HEK293 (cell line): Measurements from ENCODE around the gene STARD4.

Experiments used
- GLI4 ChIP-seq: fragments of 450-650 bp; formaldehyde crosslinking; IDR thresholded peaks from 2 replicates; pipeline ENCODE4 v1.5.1; 2016; ENCODE audit warnings: missing biosample characterization, missing genetic modification characterization
- GLIS1 ChIP-seq: fragments of 450-650 bp; formaldehyde crosslinking; IDR thresholded peaks from 2 replicates; pipeline ENCODE4 v1.5.1; 2016; ENCODE audit warnings: missing biosample characterization, missing genetic modification characterization
- INSM2 ChIP-seq: fragments of 450-650 bp; formaldehyde crosslinking; IDR thresholded peaks from 2 replicates; pipeline ENCODE4 v1.5.1; 2016; ENCODE audit warnings: missing biosample characterization, missing genetic modification characterization
- KLF1 ChIP-seq: fragments of 450-650 bp; formaldehyde crosslinking; IDR thresholded peaks from 2 replicates; pipeline ENCODE4 v1.5.1; 2016; ENCODE audit warnings: missing biosample characterization, missing genetic modification characterization
- KLF10 ChIP-seq: fragments of 450-650 bp; IDR thresholded peaks from 2 replicates; pipeline ENCODE4 v1.5.1; 2018; ENCODE audit warnings: missing biosample characterization, mild to moderate bottlenecking, missing genetic modification characterization
- PRDM1 ChIP-seq: fragments of 450-650 bp; formaldehyde crosslinking; IDR thresholded peaks from 2 replicates; pipeline ENCODE4; 2016; ENCODE audit warnings: missing biosample characterization, missing genetic modification characterization
- PRDM10 ChIP-seq: fragments of 450-650 bp; formaldehyde crosslinking; IDR thresholded peaks from 2 replicates; pipeline ENCODE4 v1.5.1; 2016; ENCODE audit warnings: missing biosample characterization, missing genetic modification characterization
- SALL2 ChIP-seq: fragments of 450-650 bp; formaldehyde crosslinking; IDR thresholded peaks from 2 replicates; pipeline ENCODE4 v1.5.0; 2017; ENCODE audit warnings: missing biosample characterization, mild to moderate bottlenecking, missing genetic modification characterization, borderline replicate concordance
- SCRT2 ChIP-seq: fragments of 450-650 bp; formaldehyde crosslinking; IDR thresholded peaks from 2 replicates; pipeline ENCODE4 v1.5.1; 2016; ENCODE audit warnings: missing biosample characterization, missing genetic modification characterization
- SP3 ChIP-seq: fragments of 450-650 bp; formaldehyde crosslinking; IDR thresholded peaks from 2 replicates; pipeline ENCODE4 v1.5.1; 2016; ENCODE audit warnings: missing biosample characterization, missing genetic modification characterization
- ZBTB17 ChIP-seq: fragments of 450-650 bp; formaldehyde crosslinking; IDR thresholded peaks from 2 replicates; pipeline ENCODE4 v1.5.1; 2016; ENCODE audit warnings: missing biosample characterization, missing genetic modification characterization
- ZBTB20 ChIP-seq: fragments of 450-650 bp; formaldehyde crosslinking; IDR thresholded peaks from 2 replicates; pipeline ENCODE4 v1.5.1; 2016; ENCODE audit warnings: missing biosample characterization, missing genetic modification characterization
- ZBTB6 ChIP-seq: fragments of 450-650 bp; formaldehyde crosslinking; IDR thresholded peaks from 2 replicates; pipeline ENCODE4 v1.5.1; 2017; ENCODE audit warnings: missing biosample characterization, missing genetic modification characterization
- ZFP3 ChIP-seq: fragments of 450-650 bp; formaldehyde crosslinking; IDR thresholded peaks from 2 replicates; pipeline ENCODE4 v1.5.1; 2016; ENCODE audit warnings: low read depth, missing biosample characterization, missing genetic modification characterization
- ZFP69B ChIP-seq: fragments of 450-650 bp; formaldehyde crosslinking; IDR thresholded peaks from 2 replicates; pipeline ENCODE4 v1.5.1; 2016; ENCODE audit warnings: missing biosample characterization, missing genetic modification characterization
- ZNF112 ChIP-seq: fragments of 450-650 bp; formaldehyde crosslinking; IDR thresholded peaks from 2 replicates; pipeline ENCODE4 v1.5.0; 2017; ENCODE audit warnings: missing biosample characterization, missing genetic modification characterization
- ZNF140 ChIP-seq: fragments of 450-650 bp; formaldehyde crosslinking; IDR thresholded peaks from 2 replicates; pipeline ENCODE4 v1.5.1; 2016; ENCODE audit warnings: missing biosample characterization, missing genetic modification characterization
- ZNF157 ChIP-seq: fragments of 450-650 bp; formaldehyde crosslinking; IDR thresholded peaks from 2 replicates; pipeline ENCODE4 v1.5.1; 2016; ENCODE audit warnings: missing biosample characterization, missing genetic modification characterization
- ZNF175 ChIP-seq: fragments of 450-650 bp; formaldehyde crosslinking; IDR thresholded peaks from 2 replicates; pipeline ENCODE4 v1.5.1; 2016; ENCODE audit warnings: missing biosample characterization, missing genetic modification characterization
- ZNF341 ChIP-seq: fragments of 450-650 bp; formaldehyde crosslinking; IDR thresholded peaks from 2 replicates; pipeline ENCODE4; 2016; ENCODE audit warnings: low read depth, missing biosample characterization, missing genetic modification characterization
- ZNF398 ChIP-seq: fragments of 450-650 bp; formaldehyde crosslinking; IDR thresholded peaks from 2 replicates; pipeline ENCODE4 v1.5.1; 2017; ENCODE audit warnings: missing biosample characterization, missing genetic modification characterization
- ZNF558 ChIP-seq: fragments of 450-650 bp; formaldehyde crosslinking; IDR thresholded peaks from 2 replicates; pipeline ENCODE4 v1.5.1; 2016; ENCODE audit warnings: missing biosample characterization, missing genetic modification characterization
- ZNF580 ChIP-seq: fragments of 450-650 bp; formaldehyde crosslinking; IDR thresholded peaks from 2 replicates; pipeline ENCODE4 v1.5.1; 2016; ENCODE audit warnings: missing biosample characterization, missing genetic modification characterization
- ZNF600 ChIP-seq: fragments of 450-650 bp; formaldehyde crosslinking; IDR thresholded peaks from 2 replicates; pipeline ENCODE4 v1.5.1; 2016; ENCODE audit warnings: missing biosample characterization, missing genetic modification characterization
- ZNF621 ChIP-seq: fragments of 450-650 bp; formaldehyde crosslinking; IDR thresholded peaks from 2 replicates; pipeline ENCODE4 v1.5.1; 2017; ENCODE audit warnings: missing biosample characterization, missing genetic modification characterization
- ZNF623 ChIP-seq: fragments of 450-650 bp; formaldehyde crosslinking; IDR thresholded peaks from 2 replicates; pipeline ENCODE4 v1.5.1; 2016; ENCODE audit warnings: missing biosample characterization, missing genetic modification characterization
- ZNF654 ChIP-seq: fragments of 450-650 bp; formaldehyde crosslinking; IDR thresholded peaks from 2 replicates; pipeline ENCODE4 v1.5.1; 2016; ENCODE audit warnings: low read depth, missing biosample characterization, missing genetic modification characterization
- ZNF658 ChIP-seq: fragments of 450-650 bp; formaldehyde crosslinking; IDR thresholded peaks from 2 replicates; pipeline ENCODE4; 2016; ENCODE audit warnings: missing biosample characterization, missing genetic modification characterization
- ZNF660 ChIP-seq: fragments of 450-650 bp; IDR thresholded peaks from 2 replicates; pipeline ENCODE4 v1.5.1; 2018; ENCODE audit warnings: missing biosample characterization, mild to moderate bottlenecking, missing genetic modification characterization
- ZNF664 ChIP-seq: fragments of 450-650 bp; formaldehyde crosslinking; IDR thresholded peaks from 2 replicates; pipeline ENCODE4 v1.5.1; 2016; ENCODE audit warnings: missing biosample characterization, missing genetic modification characterization
- ZNF670 ChIP-seq: fragments of 450-650 bp; formaldehyde crosslinking; IDR thresholded peaks from 2 replicates; pipeline ENCODE4 v1.5.1; 2016; ENCODE audit warnings: missing biosample characterization, missing genetic modification characterization, low read depth
- ZNF76 ChIP-seq: fragments of 450-650 bp; formaldehyde crosslinking; IDR thresholded peaks from 2 replicates; pipeline ENCODE4; 2016; ENCODE audit warnings: low read depth, missing biosample characterization, missing genetic modification characterization, borderline replicate concordance

STARD4 gene

GRCh38 chr5:111550282-111551020 is 38.1 kb upstream of the STARD4 start (continued):
- no peak for TF ChIP-seq ZNF664 (tag by site-specific recombination)
- no peak for TF ChIP-seq SP3 (tag by site-specific recombination)
- TF ChIP-seq ZNF660 (tag by site-specific recombination) = 0 out of 2 replicates have a peak, but pooled peaks have one; percentile 52
- no peak for TF ChIP-seq INSM2 (tag by site-specific recombination)
- 0 out of 2 replicates have a peak, but pooled peaks have one; percentile 19 for TF ChIP-seq ZBTB17
- no peak for TF ChIP-seq KLF10 (tag by site-specific recombination)
- TF ChIP-seq ZNF341 (tag by site-specific recombination) = no peak
- no peak for TF ChIP-seq ZNF112 (tag by site-specific recombination)
- TF ChIP-seq PRDM1 = 0 out of 2 replicates have a peak, but pooled peaks have one; percentile 17
- TF ChIP-seq GLIS1 (tag by site-specific recombination) = no peak
- TF ChIP-seq ZFP3 (tag by site-specific recombination) = no peak
- no peak for TF ChIP-seq ZNF670 (tag by site-specific recombination)
- TF ChIP-seq ZBTB20 = no peak
- no peak for TF ChIP-seq ZNF157 (tag by site-specific recombination)
- TF ChIP-seq ZNF76 (tag by site-specific recombination) = no peak
- no peak for TF ChIP-seq ZNF558 (tag by site-specific recombination)
- no peak for TF ChIP-seq ZNF600 (tag by site-specific recombination)
- 0 out of 2 replicates have a peak, but pooled peaks have one; percentile 24 for TF ChIP-seq PRDM10 (tag by site-specific recombination)
- peak; percentile 76 for TF ChIP-seq ZNF654 (tag by site-specific recombination)
- TF ChIP-seq KLF1 (tag by site-specific recombination) = no peak
- TF ChIP-seq ZNF658 (tag by site-specific recombination) = no peak
- TF ChIP-seq ZNF398 (tag by site-specific recombination) = no peak
- TF ChIP-seq ZNF175 (tag by site-specific recombination) = no peak
- no peak for TF ChIP-seq SCRT2 (tag by site-specific recombination)
- no peak for TF ChIP-seq ZNF140
- no peak for TF ChIP-seq ZBTB6 (tag by site-specific recombination)
- no peak for TF ChIP-seq GLI4 (tag by site-specific recombination)
- no peak for TF ChIP-seq ZNF621 (tag by site-specific recombination)
- no peak for TF ChIP-seq ZNF580
- TF ChIP-seq ZNF623 (tag by site-specific recombination) = no peak
- TF ChIP-seq ZFP69B (tag by site-specific recombination) = no peak
- TF ChIP-seq SALL2 (tag by site-specific recombination) = no peak
